Body of pancreas (tissue), 4 donors: ENCODE measurements around the gene ELF1. TPM values are rescaled to one million over a fixed set of nuclear protein-coding genes. Genes with fewer than 3 reads are reported as not detected.
"Not testable (repeated sequence)": the region's sequence is repeated elsewhere in the genome, so short reads cannot be mapped to it uniquely, and the experiment has no call there.

Source experiments
- ATAC-seq: fragments of 150-250 bp; one replicate; pipeline ENCODE4 v1.9.1; 2016
- DNase-seq, 4 donors: peaks; one replicate each; pipeline ENCODE4 v3.0.0-alpha.2; 2019
- H3K27ac ChIP-seq, 4 donors: fragments of 200-600 bp; sonication (generic); 1 replicate in 3 of 4; 2 replicates in 1 of 4; pipeline versions ENCODE4 v1.5.1 to v1.6.1; 2016 to 2019; ENCODE audit warnings: mild to moderate bottlenecking in 1 of 4, mixed read lengths in 1 of 4, moderate library complexity in 1 of 4
- H3K27me3 ChIP-seq, 2 donors: fragments of 200-600 bp; sonication (generic); one replicate each; pipeline ENCODE4 v1.6.0; 2016; ENCODE audit warnings: mild to moderate bottlenecking in 1 of 2
- H3K36me3 ChIP-seq, 2 donors: fragments of 200-600 bp; sonication (generic); replicated peaks in 1 of 2; 2 replicates each; pipeline ENCODE4 v1.5.1; 2016; ENCODE audit warnings: low read depth in 2 of 2; ENCODE audit not compliant: insufficient read depth in 1 of 2
- H3K4me1 ChIP-seq: fragments of 200-600 bp; sonication (generic); one replicate; pipeline ENCODE4 v1.6.0; 2016
- H3K4me3 ChIP-seq, 2 donors: fragments of 200-600 bp; sonication (generic); 1 replicate in 1 of 2; 2 replicates in 1 of 2; pipeline ENCODE4 v1.5.1; 2016 to 2019
- H3K9me3 ChIP-seq, 3 donors: fragments of 200-600 bp; sonication (generic); 1 replicate in 2 of 3; 2 replicates in 1 of 3; pipeline ENCODE4 v1.5.1; 2016
- CTCF ChIP-seq, 7 experiments: fragments of 450-650 bp in 4 of 7; fragments of 200-600 bp in 3 of 7; sonication (generic) in 3 of 7; IDR thresholded peaks; one replicate each; pipeline ENCODE4 v1.5.1; 2016 to 2019; ENCODE audit warnings: antibody characterized with exemption in 7 of 7
- POLR2A ChIP-seq, 3 donors: fragments of 450-650 bp; IDR thresholded peaks; one replicate each; pipeline ENCODE4 v1.6.1; 2016; ENCODE audit warnings: antibody characterized with exemption in 3 of 3, mild to moderate bottlenecking in 2 of 3
- WGBS, 2 donors: methylation state at CpG; one replicate each; pipeline ENCODE4 v1.1.5; 2017; 5-methylcytosine and 5-hydroxymethylcytosine counted together
- intact Hi-C: fragments of 100-400 bp; cut with DNase I; formaldehyde crosslinking; loops from one replicate; pipeline ENCODE4 v1.15.1; 2023
- total RNA-seq, 2 donors: library from RNA; depleted of rRNA; stranded (reverse); fragments of >200 nt; gene quantifications; one replicate each; pipeline ENCODE4 v1.1.0, GENCODE V29; 2016

Gene ELF1
- total RNA-seq, 2 donors from 2014 or later = 40.5 to 61.7 TPM

- TF ChIP-seq CTCF (IDR thresholded peaks at IDR 0.05) = no peak
- H3K4me1 ChIP-seq = peaks cover 9% of the 10 kb centered on the region
- intact Hi-C loops = loop anchor here (5.0 kb wide), 1 partner anchor 133 kb away; no protein-coding TSS in a partner anchor
- no peak overlapping the region for H3K27ac ChIP-seq
- H3K27me3 ChIP-seq = no peaks in the 10 kb centered on the region
- no peak overlapping the region for H3K4me3 ChIP-seq
- H3K9me3 ChIP-seq = no peaks in the 10 kb centered on the region
- DNase-seq = no peak
- no peaks in the 10 kb centered on the region for H3K36me3 ChIP-seq
- ATAC-seq = no peak
These were observed 95.2 kb downstream of the ELF1 start for GRCh38 chr13:40923867-40924266.

- Histone ChIP-seq H3K9me3 (no peaks in the 10 kb centered on the region), H3K36me3 (no peaks in the 10 kb centered on the region), H3K4me3 (no peak overlapping the region), H3K4me1 (peaks cover 9% of the 10 kb centered on the region), H3K27ac (no peak overlapping the region), H3K27me3 (no peaks in the 10 kb centered on the region)
- ATAC-seq = no peak
- intact Hi-C loops = loop anchor here (5.0 kb wide), 1 partner anchor 135 kb away; no protein-coding TSS in a partner anchor
- WGBS, 2 donors = 66 to 67% methylated on average over 27 to 28 of the region's 28 CpGs
- peak in 1 of 4 donors; percentile 24 for DNase-seq
- TF ChIP-seq CTCF (IDR thresholded peaks at IDR 0.05) = no peak
- TF ChIP-seq POLR2A (IDR thresholded peaks at IDR 0.05) = no peak
These were observed 96.6 kb downstream of the ELF1 start for GRCh38 chr13:40922437-40923040.

- DNase-seq (no peak), ATAC-seq (no peak)
- Histone ChIP-seq H3K4me1 (peaks cover 10% of the 10 kb centered on the region), H3K9me3 (no peaks in the 10 kb centered on the region), H3K36me3 (no peaks in the 10 kb centered on the region), H3K27ac (peak overlapping the region in 3 of 4 donors; percentile 65 to 92 (median 72)), H3K4me3 (peak overlapping the region; percentile 53 to 85), H3K27me3 (no peaks in the 10 kb centered on the region)
- intact Hi-C loops = loop anchor here (5.0 kb wide), 1 partner anchor 136 kb away; no protein-coding TSS in a partner anchor
- no peak for TF ChIP-seq POLR2A (IDR thresholded peaks at IDR 0.05)
- 2 to 8% methylated on average over 5 of the region's 5 CpGs for WGBS, 2 donors
These were observed 98.3 kb downstream of the ELF1 start for GRCh38 chr13:40920826-40921225.

- not testable (repeated sequence) for H3K27me3 ChIP-seq, H3K9me3 ChIP-seq, H3K36me3 ChIP-seq, H3K4me3 ChIP-seq, H3K27ac ChIP-seq, ATAC-seq, DNase-seq
- peaks cover 16% of the 10 kb centered on the region for H3K4me1 ChIP-seq
- 86 to 89% methylated on average over 7 of the region's 7 CpGs for WGBS, 2 donors
- intact Hi-C loops = loop anchor here (5.0 kb wide), 1 partner anchor 137 kb away; no protein-coding TSS in a partner anchor
These were observed 99.2 kb downstream of the ELF1 start for GRCh38 chr13:40919901-40920300.

- Histone ChIP-seq H3K9me3 (no peaks in the 10 kb centered on the region), H3K27me3 (no peaks in the 10 kb centered on the region), H3K36me3 (no peaks in the 10 kb centered on the region), H3K27ac (peak overlapping the region in 1 of 4 donors; percentile 12), H3K4me3 (no peak overlapping the region), H3K4me1 (peaks cover 16% of the 10 kb centered on the region)
- ATAC-seq = no peak
- TF ChIP-seq CTCF (IDR thresholded peaks at IDR 0.05) (no peak), POLR2A (IDR thresholded peaks at IDR 0.05) (no peak)
- 86 to 88% methylated on average over 6 of the region's 6 CpGs for WGBS, 2 donors
- intact Hi-C loops = no loop called here
- DNase-seq = no peak
These were observed 102.7 kb downstream of the ELF1 start for GRCh38 chr13:40916207-40916998.

GRCh38 chr13:40914863-40915262 lies 104.3 kb downstream of the ELF1 start:
- ATAC-seq, DNase-seq, H3K4me3 ChIP-seq, H3K36me3 ChIP-seq, intact Hi-C loops, H3K9me3 ChIP-seq, H3K27me3 ChIP-seq: not testable (repeated sequence)
- Histone ChIP-seq H3K27ac (peak overlapping the region in 1 of 4 donors; percentile 14), H3K4me1 (peaks cover 22% of the 10 kb centered on the region)
